ENCODE data around the gene LRP1B.

The LRP1B gene

GRCh38 chr2:141329964-141330363 lies 800.9 kb downstream of the LRP1B start:
- FAIRE-seq, result no peak
- no peak for DNase-seq (ENCODE audit: low spot score)

GRCh38 chr2:141323571-141323970 lies 807.2 kb downstream of the LRP1B start:
- DNase-seq (ENCODE audit: low spot score), result no peak

GRCh38 chr2:141317986-141318385 lies 812.8 kb downstream of the LRP1B start:
- DNase-seq (ENCODE audit: low spot score), result no peak
- FAIRE-seq, result no peak

More at GRCh38 chr2:141323571-141323970, 807.2 kb downstream of the LRP1B start:
- no peak for FAIRE-seq

- DNase-seq (ENCODE audit: low spot score), result no peak
These were observed 814.2 kb downstream of the LRP1B start for GRCh38 chr2:141316606-141317005.

GRCh38 chr2:141316103-141316502 lies 814.7 kb downstream of the LRP1B start:
- DNase-seq (ENCODE audit: low spot score) (no peak), FAIRE-seq (no peak)

More at GRCh38 chr2:141316606-141317005, 814.2 kb downstream of the LRP1B start:
- FAIRE-seq, result no peak

GRCh38 chr2:141313972-141314371 lies 816.8 kb downstream of the LRP1B start:
- DNase-seq (ENCODE audit: low spot score) (no peak), FAIRE-seq (no peak)

- no peak for DNase-seq (ENCODE audit: low spot score)
- no peak for FAIRE-seq
These were observed 819.4 kb downstream of the LRP1B start for GRCh38 chr2:141311430-141311829.

GRCh38 chr2:141306368-141306767 lies 824.4 kb downstream of the LRP1B start:
- no peak for DNase-seq (ENCODE audit: low spot score)
- FAIRE-seq, result no peak

- DNase-seq (ENCODE audit: low spot score) (no peak), FAIRE-seq (no peak)
These were observed 829.3 kb downstream of the LRP1B start for GRCh38 chr2:141301551-141301950.

- FAIRE-seq (no peak), DNase-seq (ENCODE audit: low spot score) (no peak)
These were observed 850.8 kb downstream of the LRP1B start for GRCh38 chr2:141280037-141280436.

GRCh38 chr2:141271346-141271745 lies 859.5 kb downstream of the LRP1B start:
- no peak for FAIRE-seq

GRCh38 chr2:141264848-141265247 lies 866.0 kb downstream of the LRP1B start:
- DNase-seq (ENCODE audit: low spot score), result no peak
- no peak for FAIRE-seq

More at GRCh38 chr2:141271346-141271745, 859.5 kb downstream of the LRP1B start:
- no peak for DNase-seq (ENCODE audit: low spot score)

- FAIRE-seq, result no peak
- no peak for DNase-seq (ENCODE audit: low spot score)
These were observed 869.9 kb downstream of the LRP1B start for GRCh38 chr2:141260911-141261310.

- FAIRE-seq, result no peak
- no peak for DNase-seq (ENCODE audit: low spot score)
These were observed 871.1 kb downstream of the LRP1B start for GRCh38 chr2:141259683-141260082.

- FAIRE-seq, result no peak
- no peak for DNase-seq (ENCODE audit: low spot score)
These were observed 888.8 kb downstream of the LRP1B start for GRCh38 chr2:141242008-141242407.

- DNase-seq (ENCODE audit: low spot score), result no peak
- FAIRE-seq, result no peak
These were observed 904.3 kb downstream of the LRP1B start for GRCh38 chr2:141226560-141226959.

GRCh38 chr2:141207036-141207385 lies 923.8 kb downstream of the LRP1B start:
- no peak for DNase-seq (ENCODE audit: low spot score)
- no peak for FAIRE-seq

GRCh38 chr2:141201016-141201565 lies 929.7 kb downstream of the LRP1B start:
- DNase-seq (ENCODE audit: low spot score) (no peak), FAIRE-seq (no peak)

- FAIRE-seq, result no peak
- no peak for DNase-seq (ENCODE audit: low spot score)
These were observed 930.6 kb downstream of the LRP1B start for GRCh38 chr2:141200191-141200590.

- FAIRE-seq, result no peak
- DNase-seq (ENCODE audit: low spot score), result no peak
These were observed 931.1 kb downstream of the LRP1B start for GRCh38 chr2:141199711-141200110.

- DNase-seq (ENCODE audit: low spot score), result no peak
- FAIRE-seq, result no peak
These were observed 935.7 kb downstream of the LRP1B start for GRCh38 chr2:141195087-141195486.

- FAIRE-seq, result no peak
- no peak for DNase-seq (ENCODE audit: low spot score)
These were observed 943.8 kb downstream of the LRP1B start for GRCh38 chr2:141187075-141187439.

- no peak for FAIRE-seq
- no peak for DNase-seq (ENCODE audit: low spot score)
These were observed 944.3 kb downstream of the LRP1B start for GRCh38 chr2:141186413-141187074.
